Caco-2 (cell line): Measurements from ENCODE around the gene DLK1. TPM values are rescaled to one million over a fixed set of nuclear protein-coding genes. Genes with fewer than 3 reads are reported as not detected.

Experiments
- BruUV-seq: library from RNA; stranded (reverse); fragments of 400-500 nt; replicated peaks from 2 replicates; lab custom pipeline; 2021; lab: Mats Ljungman, UMichigan
- CTCF ChIA-PET: fragments of 300-600 bp; sonication (Branson Sonifier 250); formaldehyde crosslinking; loops from one replicate; lab custom pipeline; 2022; ENCODE audit warnings: antibody characterized with exemption; lab: Charles Lee
- POLR2A ChIA-PET: fragments of 300-600 bp; sonication (Branson Sonifier 250); formaldehyde crosslinking; loops from one replicate; lab custom pipeline; 2022; ENCODE audit warnings: antibody characterized with exemption; lab: Charles Lee
- DNase-seq, 2 experiments: peaks; one replicate each; pipeline versions ENCODE4 v3.0.0 to v3.0.0-alpha.2; 2020 to 2022
- H3K27me3 ChIP-seq: replicated peaks from 2 replicates; pipeline ENCODE4 v1.6.0; 2011; ENCODE audit warnings: low read length; ENCODE audit not compliant: control insufficient read depth, insufficient read depth
- H3K36me3 ChIP-seq: 2 replicates; pipeline ENCODE4 v1.5.1; 2011; ENCODE audit warnings: low read length; ENCODE audit not compliant: control insufficient read depth, insufficient read depth
- H3K4me1 ChIP-seq: fragments of 250-450 bp; sonication (Bioruptor Pico); 2 replicates; pipeline ENCODE4 v1.5.1; 2020; ENCODE audit warnings: mild to moderate bottlenecking
- H3K4me3 ChIP-seq: 2 replicates; pipeline ENCODE4 v1.5.1; 2011; ENCODE audit warnings: low read depth, mild to moderate bottlenecking, control low read depth, low read length
- H3K9me3 ChIP-seq: fragments of 250-450 bp; sonication (Bioruptor Pico); 2 replicates; pipeline ENCODE4 v1.5.1; 2020; ENCODE audit warnings: mild to moderate bottlenecking, moderate library complexity
- H3K27ac Mint-ChIP-seq: one replicate; pipeline ENCODE4 v1.8.0; 2022; ENCODE audit warnings: mixed read lengths; ENCODE audit not compliant: unreplicated experiment
- H3K27me3 Mint-ChIP-seq: one replicate; pipeline ENCODE4 v1.8.0; 2022; ENCODE audit warnings: mixed read lengths; ENCODE audit not compliant: insufficient read depth, unreplicated experiment
- H3K36me3 Mint-ChIP-seq: one replicate; pipeline ENCODE4 v1.8.0; 2022; ENCODE audit warnings: mild to moderate bottlenecking, mixed read lengths; ENCODE audit not compliant: insufficient read depth, unreplicated experiment
- H3K4me1 Mint-ChIP-seq: one replicate; pipeline ENCODE4 v1.8.0; 2022; ENCODE audit warnings: low read depth, mixed read lengths; ENCODE audit not compliant: unreplicated experiment
- H3K4me3 Mint-ChIP-seq: one replicate; pipeline ENCODE4 v1.8.0; 2022; ENCODE audit warnings: mild to moderate bottlenecking, moderate library complexity, mixed read lengths; ENCODE audit not compliant: unreplicated experiment
- H3K9me3 Mint-ChIP-seq: one replicate; pipeline ENCODE4 v1.8.0; 2022; ENCODE audit warnings: mixed read lengths; ENCODE audit not compliant: unreplicated experiment
- CTCF ChIP-seq, 2 experiments: fragments of 200-600 bp in 1 of 2; IDR thresholded peaks; 1 replicate in 1 of 2; 2 replicates in 1 of 2; pipeline versions ENCODE4 v1.5.1 to v1.8.0; 2011 to 2022; ENCODE audit warnings: antibody characterized with exemption in 1 of 2, control low read depth in 1 of 2, inconsistent platforms in 1 of 2, low read depth in 1 of 2, low read length in 1 of 2, mild to moderate bottlenecking in 1 of 2, moderate library complexity in 1 of 2; ENCODE audit not compliant: insufficient read depth in 1 of 2, severe bottlenecking in 1 of 2, unreplicated experiment in 1 of 2
- intact Hi-C: fragments of 100-400 bp; cut with micrococcal nuclease; formaldehyde crosslinking; loops from one replicate; pipeline ENCODE4 v1.10.0; 2022; ENCODE audit not compliant: unreplicated experiment
- total RNA-seq: library from RNA; stranded (reverse); gene quantifications from 2 replicates; pipeline ENCODE4 v1.2.3, GENCODE V29; 2022

DLK1 gene
- total RNA-seq, 1 experiment from 2014 or later = not detected

GRCh38 chr14:100706200-100706599 is 20.5 kb upstream of the DLK1 start:
- BruUV-seq = no TSS peak
- ChIA-PET CTCF (no interaction called here), POLR2A (no interaction called here)
- TF ChIP-seq CTCF (IDR thresholded peaks at IDR 0.05; ENCODE audit: insufficient read depth in 1 of 2, low read depth in 1 of 2, low read length in 1 of 2, severe bottlenecking in 1 of 2, unreplicated experiment in 1 of 2) = no peak
- H3K4me1 ChIP-seq = no peaks in the 10 kb centered on the region
- peaks cover 7% of the 10 kb centered on the region for H3K27me3 Mint-ChIP-seq
- H3K27me3 ChIP-seq = no peaks in the 10 kb centered on the region; the same call in 1 of the 2 replicates
- H3K9me3 ChIP-seq = no peaks in the 10 kb centered on the region
- H3K9me3 Mint-ChIP-seq = peaks cover 11% of the 10 kb centered on the region
- H3K4me3 ChIP-seq = no peak overlapping the region
- H3K36me3 ChIP-seq = no peaks in the 10 kb centered on the region; the same call in 1 of the 2 replicates
- intact Hi-C loops = no loop called here
- no peak overlapping the region for H3K27ac Mint-ChIP-seq
- no peak overlapping the region for H3K4me3 Mint-ChIP-seq
- H3K4me1 Mint-ChIP-seq = no peaks in the 10 kb centered on the region
- no peak for DNase-seq
- no peaks in the 10 kb centered on the region for H3K36me3 Mint-ChIP-seq

GRCh38 chr14:100706860-100707259 is 19.8 kb upstream of the DLK1 start:
- no peaks in the 10 kb centered on the region for H3K4me1 Mint-ChIP-seq
- CTCF ChIA-PET = no interaction called here
- H3K4me1 ChIP-seq = no peaks in the 10 kb centered on the region
- no peaks in the 10 kb centered on the region; the same call in 1 of the 2 replicates for H3K27me3 ChIP-seq
- H3K4me3 Mint-ChIP-seq = no peak overlapping the region
- POLR2A ChIA-PET = no interaction called here
- H3K36me3 Mint-ChIP-seq = no peaks in the 10 kb centered on the region
- no peaks in the 10 kb centered on the region; the same call in 1 of the 2 replicates for H3K36me3 ChIP-seq
- peaks cover 11% of the 10 kb centered on the region for H3K9me3 Mint-ChIP-seq
- no TSS peak for BruUV-seq
- H3K9me3 ChIP-seq = no peaks in the 10 kb centered on the region
- TF ChIP-seq CTCF (IDR thresholded peaks at IDR 0.05; ENCODE audit: insufficient read depth in 1 of 2, low read depth in 1 of 2, low read length in 1 of 2, severe bottlenecking in 1 of 2, unreplicated experiment in 1 of 2) = no peak
- DNase-seq = no peak
- H3K27me3 Mint-ChIP-seq = peaks cover 7% of the 10 kb centered on the region
- H3K4me3 ChIP-seq = no peak overlapping the region
- H3K27ac Mint-ChIP-seq = no peak overlapping the region
- intact Hi-C loops = no loop called here

GRCh38 chr14:100708425-100709288 is 18.0 kb upstream of the DLK1 start:
- ChIA-PET POLR2A (no interaction called here), CTCF (interaction anchor here (0.6 kb wide), 1 partner anchor 191 kb away, joined by 4 read pairs; no protein-coding TSS in a partner anchor)
- Mint-ChIP-seq H3K27ac (no peak overlapping the region), H3K4me3 (no peak overlapping the region), H3K27me3 (peaks cover 7% of the 10 kb centered on the region), H3K9me3 (peaks cover 11% of the 10 kb centered on the region), H3K36me3 (no peaks in the 10 kb centered on the region), H3K4me1 (no peaks in the 10 kb centered on the region)
- Histone ChIP-seq H3K4me3 (no peak overlapping the region), H3K27me3 (no peaks in the 10 kb centered on the region), H3K9me3 (no peaks in the 10 kb centered on the region), H3K36me3 (no peaks in the 10 kb centered on the region), H3K4me1 (no peaks in the 10 kb centered on the region)
- peak; percentile 64 to 68 for DNase-seq
- intact Hi-C loops = loop anchor here (1.0 kb wide), 1 partner anchor 192 kb away; no protein-coding TSS in a partner anchor
- no TSS peak for BruUV-seq
- TF ChIP-seq CTCF (IDR thresholded peaks at IDR 0.05; ENCODE audit: insufficient read depth in 1 of 2, low read depth in 1 of 2, low read length in 1 of 2, severe bottlenecking in 1 of 2, unreplicated experiment in 1 of 2) = peak; percentile 32 to 44
